ENCODE data around the gene CCDC50.

The CCDC50 gene

DNA sequence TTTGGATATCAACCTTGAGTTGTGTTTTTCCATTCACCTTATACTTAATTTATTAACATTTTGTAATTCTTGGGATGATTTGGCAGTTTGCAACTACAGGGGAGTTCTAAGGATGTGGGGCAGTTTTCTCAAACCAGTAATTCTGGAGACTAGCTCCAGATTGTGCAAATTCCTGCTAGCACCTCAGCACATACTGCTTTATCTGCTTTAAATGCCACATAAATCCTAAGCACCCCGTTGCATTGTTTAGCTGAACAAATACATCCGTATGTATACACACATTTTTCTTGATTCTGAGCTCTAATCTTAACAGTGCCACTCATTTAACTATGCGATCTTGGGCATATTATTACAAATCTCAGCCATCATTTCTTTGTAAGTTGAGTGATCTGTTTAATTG, 18.0 kb downstream of the CCDC50 start:
- TF ChIP-seq ESRRG (CRISPR knock-in tag; IDR thresholded peaks at IDR 0.05) = no peak
- TF ChIP-seq RARB (CRISPR knock-in tag; IDR thresholded peaks at IDR 0.05) = no peak
- TF ChIP-seq, protein P1, sequence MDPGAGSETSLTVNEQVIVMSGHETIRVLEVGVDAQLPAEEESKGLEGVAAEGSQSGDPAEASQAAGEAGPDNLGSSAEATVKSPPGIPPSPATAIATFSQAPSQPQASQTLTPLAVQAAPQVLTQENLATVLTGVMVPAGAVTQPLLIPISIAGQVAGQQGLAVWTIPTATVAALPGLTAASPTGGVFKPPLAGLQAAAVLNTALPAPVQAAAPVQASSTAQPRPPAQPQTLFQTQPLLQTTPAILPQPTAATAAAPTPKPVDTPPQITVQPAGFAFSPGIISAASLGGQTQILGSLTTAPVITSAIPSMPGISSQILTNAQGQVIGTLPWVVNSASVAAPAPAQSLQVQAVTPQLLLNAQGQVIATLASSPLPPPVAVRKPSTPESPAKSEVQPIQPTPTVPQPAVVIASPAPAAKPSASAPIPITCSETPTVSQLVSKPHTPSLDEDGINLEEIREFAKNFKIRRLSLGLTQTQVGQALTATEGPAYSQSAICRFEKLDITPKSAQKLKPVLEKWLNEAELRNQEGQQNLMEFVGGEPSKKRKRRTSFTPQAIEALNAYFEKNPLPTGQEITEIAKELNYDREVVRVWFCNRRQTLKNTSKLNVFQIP (CRISPR knock-in tag; IDR thresholded peaks at IDR 0.05; ENCODE audit: borderline replicate concordance, low read depth) = no peak
- no peak for TF ChIP-seq ZC3H10 (CRISPR knock-in tag; IDR thresholded peaks at IDR 0.05)
- no peak for TF ChIP-seq ZFP3 (CRISPR knock-in tag; IDR thresholded peaks at IDR 0.05)
- no peak for TF ChIP-seq OSR1 (CRISPR knock-in tag; IDR thresholded peaks at IDR 0.05)
- no peak for TF ChIP-seq TOX (CRISPR knock-in tag; IDR thresholded peaks at IDR 0.05; ENCODE audit: borderline replicate concordance)
- no peak for TF ChIP-seq TCF4 (CRISPR knock-in tag; IDR thresholded peaks at IDR 0.05; ENCODE audit: borderline replicate concordance)
- no peak for TF ChIP-seq SNAI2 (CRISPR knock-in tag; IDR thresholded peaks at IDR 0.05)
- TF ChIP-seq GLIS3 (CRISPR knock-in tag; IDR thresholded peaks at IDR 0.05) = no peak
- TF ChIP-seq ZNF565 (CRISPR knock-in tag; conservative IDR thresholded peaks at IDR 0.05; ENCODE audit: low read depth) = no peak
- TF ChIP-seq ISL1 (CRISPR knock-in tag; IDR thresholded peaks at IDR 0.05) = no peak
- no peak for TF ChIP-seq ZFP30 (CRISPR knock-in tag; IDR thresholded peaks at IDR 0.05)
- no peak for TF ChIP-seq PPARA (CRISPR knock-in tag; IDR thresholded peaks at IDR 0.05; ENCODE audit: borderline replicate concordance)
- no peak for TF ChIP-seq BACH2 (CRISPR knock-in tag; IDR thresholded peaks at IDR 0.05; ENCODE audit: borderline replicate concordance)
- TF ChIP-seq ZNF8 (CRISPR knock-in tag; IDR thresholded peaks at IDR 0.05) = no peak
- TF ChIP-seq, protein P2, sequence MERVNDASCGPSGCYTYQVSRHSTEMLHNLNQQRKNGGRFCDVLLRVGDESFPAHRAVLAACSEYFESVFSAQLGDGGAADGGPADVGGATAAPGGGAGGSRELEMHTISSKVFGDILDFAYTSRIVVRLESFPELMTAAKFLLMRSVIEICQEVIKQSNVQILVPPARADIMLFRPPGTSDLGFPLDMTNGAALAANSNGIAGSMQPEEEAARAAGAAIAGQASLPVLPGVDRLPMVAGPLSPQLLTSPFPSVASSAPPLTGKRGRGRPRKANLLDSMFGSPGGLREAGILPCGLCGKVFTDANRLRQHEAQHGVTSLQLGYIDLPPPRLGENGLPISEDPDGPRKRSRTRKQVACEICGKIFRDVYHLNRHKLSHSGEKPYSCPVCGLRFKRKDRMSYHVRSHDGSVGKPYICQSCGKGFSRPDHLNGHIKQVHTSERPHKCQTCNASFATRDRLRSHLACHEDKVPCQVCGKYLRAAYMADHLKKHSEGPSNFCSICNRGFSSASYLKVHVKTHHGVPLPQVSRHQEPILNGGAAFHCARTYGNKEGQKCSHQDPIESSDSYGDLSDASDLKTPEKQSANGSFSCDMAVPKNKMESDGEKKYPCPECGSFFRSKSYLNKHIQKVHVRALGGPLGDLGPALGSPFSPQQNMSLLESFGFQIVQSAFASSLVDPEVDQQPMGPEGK (CRISPR knock-in tag; IDR thresholded peaks at IDR 0.05; ENCODE audit: borderline replicate concordance) = no peak
- TF ChIP-seq, protein P3, sequence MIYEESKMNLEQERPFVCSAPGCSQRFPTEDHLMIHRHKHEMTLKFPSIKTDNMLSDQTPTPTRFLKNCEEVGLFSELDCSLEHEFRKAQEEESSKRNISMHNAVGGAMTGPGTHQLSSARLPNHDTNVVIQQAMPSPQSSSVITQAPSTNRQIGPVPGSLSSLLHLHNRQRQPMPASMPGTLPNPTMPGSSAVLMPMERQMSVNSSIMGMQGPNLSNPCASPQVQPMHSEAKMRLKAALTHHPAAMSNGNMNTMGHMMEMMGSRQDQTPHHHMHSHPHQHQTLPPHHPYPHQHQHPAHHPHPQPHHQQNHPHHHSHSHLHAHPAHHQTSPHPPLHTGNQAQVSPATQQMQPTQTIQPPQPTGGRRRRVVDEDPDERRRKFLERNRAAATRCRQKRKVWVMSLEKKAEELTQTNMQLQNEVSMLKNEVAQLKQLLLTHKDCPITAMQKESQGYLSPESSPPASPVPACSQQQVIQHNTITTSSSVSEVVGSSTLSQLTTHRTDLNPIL (CRISPR knock-in tag; IDR thresholded peaks at IDR 0.05; ENCODE audit: low read depth) = no peak
- no peak for TF ChIP-seq ARNTL (CRISPR knock-in tag; IDR thresholded peaks at IDR 0.05; ENCODE audit: borderline replicate concordance, low read depth)
- ATAC-seq = no peak

DNA sequence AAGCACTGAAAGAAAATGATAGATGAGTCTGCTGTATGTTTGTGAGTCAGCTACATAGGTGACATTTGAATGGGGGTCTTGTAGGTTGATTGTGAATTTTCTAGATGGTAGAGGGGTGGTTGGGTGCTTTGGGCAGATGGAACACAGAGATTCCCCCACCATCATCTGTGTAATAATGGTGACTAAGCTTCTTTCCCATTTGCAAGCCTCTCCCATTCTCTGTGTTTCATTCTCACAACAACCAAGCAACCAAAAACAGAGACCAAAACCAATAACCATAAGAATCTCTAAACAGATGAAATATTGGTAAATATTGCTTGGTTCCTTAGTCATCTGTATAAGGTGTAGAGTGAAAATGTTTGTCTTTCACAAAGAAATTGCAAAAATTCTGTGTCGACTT, 18.9 kb downstream of the CCDC50 start:
- TF ChIP-seq RARB (CRISPR knock-in tag; IDR thresholded peaks at IDR 0.05) (no peak), SNAI2 (CRISPR knock-in tag; IDR thresholded peaks at IDR 0.05) (no peak), TCF4 (CRISPR knock-in tag; IDR thresholded peaks at IDR 0.05; ENCODE audit: borderline replicate concordance) (no peak), ZFP30 (CRISPR knock-in tag; IDR thresholded peaks at IDR 0.05) (no peak), ZNF8 (CRISPR knock-in tag; IDR thresholded peaks at IDR 0.05) (no peak), ZNF70 (CRISPR knock-in tag; IDR thresholded peaks at IDR 0.05) (no peak)
- TF ChIP-seq, protein P1 (CRISPR knock-in tag; IDR thresholded peaks at IDR 0.05; ENCODE audit: borderline replicate concordance, low read depth) = no peak
- TF ChIP-seq, protein P3 (CRISPR knock-in tag; IDR thresholded peaks at IDR 0.05; ENCODE audit: low read depth) = no peak
- no peak for ATAC-seq

DNA sequence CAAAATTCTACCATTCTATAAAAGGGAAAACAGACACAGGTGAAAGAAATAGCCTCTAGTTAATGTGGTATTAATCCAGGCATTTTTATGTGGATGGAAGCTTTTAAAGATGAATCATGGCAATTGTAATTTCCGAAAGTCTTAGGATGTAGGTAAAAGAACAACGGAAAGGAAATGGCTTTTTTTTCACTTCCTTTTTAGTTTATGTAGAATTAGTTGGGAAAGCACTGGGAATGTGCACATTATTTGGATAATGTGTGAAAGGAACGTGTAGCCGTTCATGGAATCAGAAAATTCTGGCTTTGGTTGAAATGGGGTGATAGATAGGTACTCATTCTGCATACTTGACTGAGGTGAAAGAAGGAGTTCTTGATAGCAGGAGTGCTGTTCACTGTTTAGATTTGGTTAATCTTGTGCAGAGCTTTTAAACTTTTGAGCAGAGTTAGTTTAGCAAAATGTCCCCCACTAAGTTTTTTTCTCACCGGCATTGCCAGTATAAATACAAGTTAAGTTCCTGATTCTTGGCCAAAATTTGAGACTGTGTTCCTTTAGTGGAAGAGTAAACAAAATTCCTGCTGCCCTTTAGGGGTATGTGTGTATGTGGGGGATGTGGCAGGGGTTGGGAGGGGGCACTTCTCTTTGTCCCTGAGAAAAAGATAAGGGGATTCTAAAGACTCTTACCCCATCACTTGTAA, 21.3 kb downstream of the CCDC50 start:
- ATAC-seq = no peak
- no peak for TF ChIP-seq ZNF70 (CRISPR knock-in tag; IDR thresholded peaks at IDR 0.05)

DNA sequence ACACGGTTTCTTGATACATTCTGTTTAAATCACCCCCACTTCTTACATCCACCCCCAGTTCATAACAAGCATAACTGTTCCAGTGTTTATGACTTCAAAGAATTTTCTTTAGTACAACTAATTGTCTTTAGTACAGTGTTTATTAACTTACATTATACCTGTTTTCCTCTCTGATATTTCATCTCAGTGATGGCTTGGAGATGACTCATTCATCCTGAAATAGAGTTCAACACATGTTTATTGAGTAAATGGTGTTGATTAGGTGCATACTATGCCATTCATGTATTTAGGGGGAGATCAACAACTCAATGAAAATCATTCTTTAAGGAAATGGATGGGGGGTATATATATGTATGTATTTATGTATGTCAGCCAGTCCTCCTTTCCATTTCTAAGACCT, 22.8 kb downstream of the CCDC50 start:
- no peak for ATAC-seq
- TF ChIP-seq CSDC2 (CRISPR knock-in tag; IDR thresholded peaks at IDR 0.05) (no peak), ZNF8 (CRISPR knock-in tag; IDR thresholded peaks at IDR 0.05) (no peak), BACH2 (CRISPR knock-in tag; IDR thresholded peaks at IDR 0.05; ENCODE audit: borderline replicate concordance) (no peak), ZFP30 (CRISPR knock-in tag; IDR thresholded peaks at IDR 0.05) (no peak), ZC3H10 (CRISPR knock-in tag; IDR thresholded peaks at IDR 0.05) (no peak), TCF4 (CRISPR knock-in tag; IDR thresholded peaks at IDR 0.05; ENCODE audit: borderline replicate concordance) (no peak), ISL1 (CRISPR knock-in tag; IDR thresholded peaks at IDR 0.05) (no peak), GLIS3 (CRISPR knock-in tag; IDR thresholded peaks at IDR 0.05) (no peak), TOX (CRISPR knock-in tag; IDR thresholded peaks at IDR 0.05; ENCODE audit: borderline replicate concordance) (no peak), SNAI2 (CRISPR knock-in tag; IDR thresholded peaks at IDR 0.05) (no peak), RARB (CRISPR knock-in tag; IDR thresholded peaks at IDR 0.05) (no peak), ZNF70 (CRISPR knock-in tag; IDR thresholded peaks at IDR 0.05) (no peak), OSR1 (CRISPR knock-in tag; IDR thresholded peaks at IDR 0.05) (no peak)
- TF ChIP-seq, protein P3 (CRISPR knock-in tag; IDR thresholded peaks at IDR 0.05; ENCODE audit: low read depth) = no peak
- TF ChIP-seq, protein P2 (CRISPR knock-in tag; IDR thresholded peaks at IDR 0.05; ENCODE audit: borderline replicate concordance) = no peak

Data from SK-N-SH treated with all-trans-retinoic acid at 6 μM for 48 hours (cell line).